HCT116 (cell line): ENCODE measurements around the gene EIF3L. TPM values are rescaled to one million over a fixed set of nuclear protein-coding genes. Genes with fewer than 3 reads are reported as not detected.

ENCODE experiments used
- ATAC-seq: fragments of 200-7000 bp; cut with Tn5 transposase; 2 replicates; pipeline ENCODE4 v1.9.1; 2020; ENCODE audit warnings: mild to moderate bottlenecking, moderate library complexity
- BruUV-seq: library from RNA; stranded (reverse); fragments of 400-500 nt; replicated peaks from 2 replicates; lab custom pipeline; 2021; lab: Mats Ljungman, UMichigan
- CTCF ChIA-PET: fragments of 300-600 bp; sonication (Branson Sonifier 250); formaldehyde crosslinking; loops from one replicate; lab custom pipeline; 2021; ENCODE audit warnings: antibody characterized with exemption; lab: Charles Lee
- POLR2A ChIA-PET: fragments of 300-600, 350-600 bp; sonication (Branson Sonifier 250); formaldehyde crosslinking; loops from one replicate; lab custom pipeline; 2021; ENCODE audit warnings: antibody characterized with exemption; lab: Charles Lee
- RAD21 ChIA-PET, 2 experiments: fragments of 300-600 bp; sonication (Branson Sonifier 250); formaldehyde crosslinking; loops; one replicate each; lab custom pipeline; 2023; ENCODE audit warnings: low total read pairs in 2 of 2; ENCODE audit not compliant: uncharacterized antibody in 2 of 2, unreplicated experiment in 2 of 2, low non-redundant PET in 1 of 2; lab: Charles Lee
- DNase-seq: peaks from one replicate; pipeline ENCODE4 v3.0.0-alpha.2; 2010; ENCODE audit warnings: low read depth, low spot score
- H2AFZ ChIP-seq: fragments of 200-600 bp; shearing (Covaris generic), sonication (generic); 2 replicates; pipeline ENCODE4 v1.6.1; 2017; ENCODE audit warnings: low read depth, mixed run types, mixed read lengths, antibody characterized with exemption, low read length; ENCODE audit not compliant: poor library complexity, severe bottlenecking
- H3K27ac ChIP-seq: 2 replicates; pipeline ENCODE4 v1.5.1; 2012; ENCODE audit warnings: low read depth, low read length
- H3K27me3 ChIP-seq: fragments of 200-600 bp; sonication (generic); 2 replicates; pipeline ENCODE4 v1.6.1; 2016; ENCODE audit warnings: mixed run types, low read length, mixed read lengths; ENCODE audit not compliant: insufficient read depth
- H3K36me3 ChIP-seq, 2 experiments: fragments of 200-500 bp in 1 of 2; fragments of 200-600 bp in 1 of 2; sonication (Bioruptor generic) in 1 of 2; sonication (generic) in 1 of 2; 2 replicates each; pipeline versions ENCODE4 v1.5.1 to v1.6.1; 2014 to 2016; ENCODE audit warnings: low read length in 2 of 2, inconsistent platforms in 1 of 2, mixed read lengths in 1 of 2, mixed run types in 1 of 2; ENCODE audit not compliant: insufficient read depth in 2 of 2, control insufficient read depth in 1 of 2
- H3K4me1 ChIP-seq, 2 experiments: fragments of 200-600 bp in 1 of 2; sonication (generic) in 1 of 2; 2 replicates each; pipeline versions ENCODE4 v1.5.1 to v1.6.1; 2012 to 2017; ENCODE audit warnings: low read length in 2 of 2, inconsistent platforms in 1 of 2, mild to moderate bottlenecking in 1 of 2, mixed read lengths in 1 of 2, mixed run types in 1 of 2, moderate library complexity in 1 of 2; ENCODE audit not compliant: insufficient read depth in 2 of 2, control insufficient read depth in 1 of 2
- H3K4me2 ChIP-seq: fragments of 200-600 bp; sonication (generic); 2 replicates; pipeline ENCODE4 v1.6.1; 2017; ENCODE audit warnings: mixed run types, low read length, mixed read lengths
- H3K4me3 ChIP-seq, 2 experiments: fragments of 200-600 bp in 1 of 2; sonication (generic) in 1 of 2; replicated peaks in 1 of 2; 2 replicates each; pipeline ENCODE4 v1.5.1; 2011 to 2016; ENCODE audit warnings: low read length in 2 of 2, control low read depth in 1 of 2, low read depth in 1 of 2, mild to moderate bottlenecking in 1 of 2, mixed read lengths in 1 of 2, mixed run types in 1 of 2
- H3K79me2 ChIP-seq: fragments of 200-600 bp; sonication (generic); 2 replicates; pipeline ENCODE4 v1.6.1; 2017; ENCODE audit warnings: mild to moderate bottlenecking, mixed run types, low read length, moderate library complexity, mixed read lengths; ENCODE audit not compliant: insufficient read depth
- H3K9ac ChIP-seq: fragments of 200-600 bp; sonication (generic); 2 replicates; pipeline ENCODE4 v1.6.1; 2016; ENCODE audit warnings: low read length, mixed read lengths
- H3K9me2 ChIP-seq: fragments of 200-600 bp; sonication (generic), shearing (Covaris generic); 2 replicates; pipeline ENCODE4 v1.6.1; 2017; ENCODE audit warnings: mixed run types, mild to moderate bottlenecking, moderate library complexity; ENCODE audit not compliant: insufficient read depth
- H3K9me3 ChIP-seq, 2 experiments: fragments of 200-500 bp in 1 of 2; fragments of 200-600 bp in 1 of 2; sonication (Bioruptor generic) in 1 of 2; sonication (generic) in 1 of 2; 2 replicates each; pipeline ENCODE4 v1.6.1; 2014 to 2017; ENCODE audit warnings: low read length in 2 of 2, mixed read lengths in 2 of 2, inconsistent platforms in 1 of 2, low read depth in 1 of 2, mild to moderate bottlenecking in 1 of 2, mixed run types in 1 of 2, moderate library complexity in 1 of 2; ENCODE audit not compliant: control insufficient read depth in 1 of 2, insufficient read depth in 1 of 2
- H4K20me1 ChIP-seq: fragments of 200-600 bp; sonication (generic), shearing (Covaris generic); 2 replicates; pipeline ENCODE4 v1.6.1; 2017; ENCODE audit warnings: mixed run types, mild to moderate bottlenecking, moderate library complexity; ENCODE audit not compliant: insufficient read depth
- CBX3 ChIP-seq: IDR thresholded peaks from 2 replicates; pipeline ENCODE4 v1.6.1; 2012; ENCODE audit warnings: low read depth
- ELF1 ChIP-seq: IDR thresholded peaks from 2 replicates; pipeline ENCODE4 v1.6.1; 2012; ENCODE audit warnings: low read depth, borderline replicate concordance
- EZH2phosphoT487 ChIP-seq: fragments of 200-600 bp; IDR thresholded peaks from 2 replicates; pipeline ENCODE4 v1.6.1; 2018; ENCODE audit warnings: antibody characterized with exemption, borderline replicate concordance
- FOSL1 ChIP-seq: IDR thresholded peaks from 2 replicates; pipeline ENCODE4 v1.6.1; 2012; ENCODE audit warnings: low read depth
- JUND ChIP-seq: IDR thresholded peaks from 2 replicates; pipeline ENCODE4 v1.6.1; 2012
- MAX ChIP-seq: IDR thresholded peaks from 2 replicates; pipeline ENCODE4 v1.6.1; 2012
- POLR2A ChIP-seq: IDR thresholded peaks from 2 replicates; pipeline ENCODE4 v1.7.0; 2011; ENCODE audit warnings: borderline replicate concordance; ENCODE audit not compliant: insufficient read depth, insufficient read length; ENCODE audit errors: extremely low read depth
- POLR2AphosphoS5 ChIP-seq: IDR thresholded peaks from 2 replicates; pipeline ENCODE4 v1.6.1; 2011; ENCODE audit warnings: mild to moderate bottlenecking, low read depth, low read length, moderate library complexity
- RAD21 ChIP-seq: IDR thresholded peaks from 2 replicates; pipeline ENCODE4 v1.6.1; 2012; ENCODE audit warnings: low read depth, mild to moderate bottlenecking
- REST ChIP-seq: IDR thresholded peaks from 2 replicates; pipeline ENCODE4 v1.6.1; 2012; ENCODE audit warnings: low read depth
- SP1 ChIP-seq: IDR thresholded peaks from 2 replicates; pipeline ENCODE4 v1.6.1; 2012; ENCODE audit warnings: low read depth
- TCF7L2 ChIP-seq: IDR thresholded peaks from 2 replicates; pipeline ENCODE4 v1.7.0; 2011; ENCODE audit warnings: borderline replicate concordance, inconsistent platforms; ENCODE audit not compliant: insufficient read depth, insufficient read length; ENCODE audit errors: extremely low read depth
- YY1 ChIP-seq: IDR thresholded peaks from 2 replicates; pipeline ENCODE4 v1.6.1; 2011; ENCODE audit warnings: low read length, low read depth, moderate library complexity, mild to moderate bottlenecking; ENCODE audit not compliant: insufficient replicate concordance; ENCODE audit errors: extremely low read depth
- ZNF274 ChIP-seq: fragments of 200-500 bp; sonication (Bioruptor generic); IDR thresholded peaks from 2 replicates; pipeline ENCODE4 v1.6.1; 2014; ENCODE audit warnings: mild to moderate bottlenecking, low read depth, low read length, inconsistent platforms
- intact Hi-C: fragments of 100-400 bp; cut with micrococcal nuclease; formaldehyde crosslinking; loops from 2 replicates; pipeline ENCODE4 v1.10.0; 2022
- total RNA-seq: library from RNA; stranded (reverse); gene quantifications from one replicate; pipeline ENCODE4 v1.2.1, GENCODE V29; 2021; ENCODE audit not compliant: unreplicated experiment

EIF3L gene
- total RNA-seq, 1 experiment from 2014 or later = 687 TPM

GRCh38 chr22:37904572-37905533, 55.6 kb downstream of the EIF3L start:
- TSS peak; percentile 95 for BruUV-seq
- RAD21 ChIA-PET = interaction anchor here in 1 of 2 experiments (0.6 to 0.8 kb wide), 2 partner anchors 24 to 145 kb away, joined by 3 to 4 read pairs; no protein-coding TSS in a partner anchor
- peak; percentile 55 for ATAC-seq

More at GRCh38 chr22:37904572-37905533, 55.6 kb downstream of the EIF3L start:
- Histone ChIP-seq H3K9me3 (no peaks in the 10 kb centered on the region), H3K9ac (peak overlapping the region; percentile 79), H3K4me3 (peak overlapping the region; percentile 37 to 57; a peak in 3 of 4 replicates), H3K4me1 (peaks cover 22 to 32% of the 10 kb centered on the region in 2 experiments), H4K20me1 (no peaks in the 10 kb centered on the region), H3K9me2 (no peaks in the 10 kb centered on the region), H3K27me3 (no peaks in the 10 kb centered on the region), H2AFZ (no peak overlapping the region), H3K79me2 (peaks cover 23% of the 10 kb centered on the region), H3K27ac (peak overlapping the region; percentile 96), H3K36me3 (no peaks in the 10 kb centered on the region), H3K4me2 (peak overlapping the region; percentile 87)
- TF ChIP-seq SP1 = peak; percentile 76
- peak; percentile 82 for TF ChIP-seq FOSL1
- TF ChIP-seq ZNF274 = no peak
- no peak for TF ChIP-seq CBX3
- peak; percentile 59; the same call in 1 of the 2 replicates for TF ChIP-seq MAX
- no peak for TF ChIP-seq REST
- peak; percentile 23 for TF ChIP-seq POLR2A
- TF ChIP-seq POLR2AphosphoS5 = peak; percentile 50
- TF ChIP-seq RAD21 = no peak
- TF ChIP-seq TCF7L2 = peak; percentile 59
- no peak for TF ChIP-seq EZH2phosphoT487
- peak; percentile 90 for TF ChIP-seq JUND
- no peak for TF ChIP-seq ELF1
- peak; percentile 31 for TF ChIP-seq YY1
- DNase-seq = peak; percentile 87
- ChIA-PET CTCF (interaction anchor here (0.5 to 1.5 kb wide), 2 partner anchors 8 to 42 kb away, joined by 3 to 6 read pairs; no protein-coding TSS in a partner anchor), POLR2A (interaction anchor here (0.5 to 2.3 kb wide), 6 partner anchors 8 to 826 kb away, joined by 3 to 12 read pairs (median 6); partner anchors contain the start of gene ANKRD54)
- intact Hi-C loops = loop anchor here (1.0 kb wide), 1 partner anchor 29 kb away; no protein-coding TSS in a partner anchor
